Upper lobe of left lung (tissue), 6 donors: ENCODE data around the gene SYTL1. TPM values are rescaled to one million over a fixed set of nuclear protein-coding genes. Genes with fewer than 3 reads are reported as not detected.

ENCODE experiments used
- ATAC-seq, 2 donors: fragments of 200-7000 bp; cut with Tn5 transposase; one replicate each; pipeline ENCODE4 v1.9.1; 2022; ENCODE audit warnings: mild to moderate bottlenecking in 2 of 2, moderate library complexity in 2 of 2; ENCODE audit not compliant: low FRiP score in 2 of 2
- DNase-seq, 2 donors: peaks; one replicate each; pipeline ENCODE4 v3.0.0-alpha.2; 2019 to 2020
- H3K27ac ChIP-seq, 4 donors: fragments of 200-600 bp; sonication (generic); one replicate each; pipeline ENCODE4 v1.5.1; 2016 to 2019
- H3K27me3 ChIP-seq, 4 donors: fragments of 200-600 bp; sonication (generic); one replicate each; pipeline ENCODE4 v1.5.1; 2017 to 2019
- H3K36me3 ChIP-seq, 4 donors: fragments of 200-600 bp; sonication (generic); one replicate each; pipeline ENCODE4 v1.5.1; 2016 to 2019
- H3K4me1 ChIP-seq, 4 donors: fragments of 200-600 bp; sonication (generic); one replicate each; pipeline ENCODE4 v1.5.1; 2018 to 2019
- H3K4me3 ChIP-seq, 4 donors: fragments of 200-600 bp; sonication (generic); one replicate each; pipeline ENCODE4 v1.5.1; 2017 to 2019; ENCODE audit warnings: mild to moderate bottlenecking in 2 of 4, moderate library complexity in 1 of 4
- H3K9me3 ChIP-seq, 4 donors: fragments of 200-600 bp; sonication (generic); one replicate each; pipeline ENCODE4 v1.5.1; 2018 to 2019
- EP300 ChIP-seq, 4 donors: sonication (generic); formaldehyde crosslinking; IDR thresholded peaks; one replicate each; pipeline ENCODE4 v1.5.1; 2017; ENCODE audit warnings: antibody characterized with exemption in 4 of 4, control low read depth in 2 of 4
- POLR2A ChIP-seq, 4 donors: fragments of 450-650 bp; IDR thresholded peaks; one replicate each; pipeline ENCODE4 v1.5.1; 2016 to 2017; ENCODE audit warnings: antibody characterized with exemption in 4 of 4, mild to moderate bottlenecking in 2 of 4
- POLR2AphosphoS5 ChIP-seq, 2 donors: sonication (generic); formaldehyde crosslinking; IDR thresholded peaks; one replicate each; pipeline ENCODE4 v1.5.1; 2017; ENCODE audit warnings: antibody characterized with exemption in 2 of 2
- WGBS, 2 donors: methylation state at CpG; one replicate each; pipeline ENCODE4 v1.1.5; 2017 to 2018; 5-methylcytosine and 5-hydroxymethylcytosine counted together
- total RNA-seq, 6 donors: library from RNA; depleted of rRNA in 4 of 6; stranded (reverse); fragments of >200 nt in 4 of 6; gene quantifications; one replicate each; pipeline versions ENCODE4 v1.1.0 to v1.2.1, GENCODE V29; 2016 to 2021
- TF ChIP-seq, protein P1 (sequence below), 6 experiments: fragments of 450-650 bp in 4 of 6; fragments of 200-600 bp in 2 of 6; sonication (generic) in 2 of 6; IDR thresholded peaks; one replicate each; pipeline ENCODE4 v1.5.1; 2016 to 2019; ENCODE audit warnings: antibody characterized with exemption in 6 of 6
- donor health status: DM: no; HTN: no; CAD: no; lungs with moderate emphysema.
- donor health status: DM: no; HTN: yes; CAD: no; lungs with severe emphysema.

The SYTL1 gene
- total RNA-seq, 6 donors from 2014 or later: 28.7 to 74.4 (median 44.1) TPM

DNA sequence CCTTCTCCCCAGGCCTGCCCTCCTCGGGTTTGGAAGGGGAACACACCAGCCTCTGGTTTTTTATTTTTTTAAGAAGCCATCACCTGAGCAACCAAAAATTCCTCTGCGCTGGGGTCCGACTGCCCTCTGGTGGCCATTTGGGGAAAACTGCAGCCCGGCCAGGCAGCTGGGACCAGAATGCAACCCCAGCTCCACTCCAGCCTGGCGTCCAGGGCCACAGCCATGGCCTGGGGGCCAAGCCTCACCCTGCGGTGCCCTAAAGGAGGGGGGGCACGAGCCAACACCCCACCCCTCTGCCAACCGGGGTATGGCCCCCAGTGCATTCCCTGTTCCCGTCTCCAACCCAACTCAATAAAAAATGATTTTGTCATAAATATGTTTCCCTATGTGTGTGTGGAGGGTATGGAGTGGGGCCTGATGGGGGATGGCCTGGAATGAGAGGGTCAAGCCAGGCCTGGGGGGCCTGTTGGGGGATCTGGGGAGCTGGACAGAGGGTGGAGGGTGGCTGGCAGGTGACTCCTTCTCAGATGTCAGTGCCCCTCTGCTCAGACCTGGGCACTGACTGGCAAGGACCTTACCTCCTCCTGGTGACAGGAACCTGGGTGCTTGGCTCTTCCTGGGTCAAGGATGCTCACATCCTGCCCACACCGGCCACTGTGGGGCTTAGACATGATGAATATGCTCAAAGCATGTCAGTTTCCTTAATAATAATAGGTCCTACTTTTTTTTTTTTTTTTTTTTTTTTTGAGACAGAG is 53.8 kb downstream of the SYTL1 start:
- Histone ChIP-seq H3K4me1 (peaks cover 25 to 46% (median 36%) of the 10 kb centered on the region in 4 donors), H3K36me3 (no peaks in the 10 kb centered on the region), H3K9me3 (no peaks in the 10 kb centered on the region), H3K4me3 (no peak overlapping the region), H3K27me3 (no peaks in the 10 kb centered on the region), H3K27ac (no peak overlapping the region)
- peak; percentile 80 to 86 for DNase-seq
- 8 to 9% methylated on average over 9 to 10 of the region's 10 CpGs for WGBS, 2 donors
- TF ChIP-seq, protein P1, sequence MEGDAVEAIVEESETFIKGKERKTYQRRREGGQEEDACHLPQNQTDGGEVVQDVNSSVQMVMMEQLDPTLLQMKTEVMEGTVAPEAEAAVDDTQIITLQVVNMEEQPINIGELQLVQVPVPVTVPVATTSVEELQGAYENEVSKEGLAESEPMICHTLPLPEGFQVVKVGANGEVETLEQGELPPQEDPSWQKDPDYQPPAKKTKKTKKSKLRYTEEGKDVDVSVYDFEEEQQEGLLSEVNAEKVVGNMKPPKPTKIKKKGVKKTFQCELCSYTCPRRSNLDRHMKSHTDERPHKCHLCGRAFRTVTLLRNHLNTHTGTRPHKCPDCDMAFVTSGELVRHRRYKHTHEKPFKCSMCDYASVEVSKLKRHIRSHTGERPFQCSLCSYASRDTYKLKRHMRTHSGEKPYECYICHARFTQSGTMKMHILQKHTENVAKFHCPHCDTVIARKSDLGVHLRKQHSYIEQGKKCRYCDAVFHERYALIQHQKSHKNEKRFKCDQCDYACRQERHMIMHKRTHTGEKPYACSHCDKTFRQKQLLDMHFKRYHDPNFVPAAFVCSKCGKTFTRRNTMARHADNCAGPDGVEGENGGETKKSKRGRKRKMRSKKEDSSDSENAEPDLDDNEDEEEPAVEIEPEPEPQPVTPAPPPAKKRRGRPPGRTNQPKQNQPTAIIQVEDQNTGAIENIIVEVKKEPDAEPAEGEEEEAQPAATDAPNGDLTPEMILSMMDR (IDR thresholded peaks at IDR 0.05): peak; percentile 88 to 97 (median 93)
- TF ChIP-seq POLR2A (IDR thresholded peaks at IDR 0.05) (peak in 1 of 4 donors; percentile 35), EP300 (IDR thresholded peaks at IDR 0.05) (no peak), POLR2AphosphoS5 (IDR thresholded peaks at IDR 0.05) (peak in 1 of 2 donors; percentile 25)
- ATAC-seq: peak; percentile 65 to 70

- no peak overlapping the region for H3K27ac ChIP-seq
- DNase-seq: no peak
- H3K27me3 ChIP-seq: no peaks in the 10 kb centered on the region
- H3K4me3 ChIP-seq: no peak overlapping the region
- no peaks in the 10 kb centered on the region for H3K9me3 ChIP-seq
- H3K4me1 ChIP-seq: peaks cover 18 to 46% (median 31%) of the 10 kb centered on the region in 4 donors
- TF ChIP-seq POLR2AphosphoS5 (IDR thresholded peaks at IDR 0.05) (no peak), EP300 (IDR thresholded peaks at IDR 0.05) (no peak), POLR2A (IDR thresholded peaks at IDR 0.05) (no peak)
- TF ChIP-seq, protein P1 (IDR thresholded peaks at IDR 0.05): no peak
- no peak for ATAC-seq
- no peaks in the 10 kb centered on the region for H3K36me3 ChIP-seq
- 78 to 85% methylated on average over 1 to 3 of the region's 3 CpGs for WGBS, 2 donors
These were observed 55.3 kb downstream of the SYTL1 start for GRCh38 chr1:27397110-27397509.

DNA sequence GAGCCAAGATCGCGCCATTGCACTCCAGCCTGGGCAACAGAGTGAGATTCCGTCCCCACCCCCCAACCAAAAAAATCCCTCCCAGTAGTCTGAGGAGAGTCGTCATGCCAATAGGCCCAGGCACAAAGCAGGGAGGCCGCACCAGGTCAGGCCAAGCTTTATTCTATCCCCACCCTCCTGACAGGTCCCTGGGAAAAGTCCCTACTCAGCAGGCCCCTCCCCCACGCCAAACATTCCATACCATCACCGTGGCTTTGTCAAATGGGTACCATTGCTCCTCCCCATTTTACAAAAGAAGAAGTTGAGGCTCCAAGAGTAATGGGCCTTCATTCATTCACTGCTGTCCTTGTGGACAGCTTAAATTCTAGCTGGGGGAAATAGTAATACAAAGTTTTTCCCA is 55.9 kb downstream of the SYTL1 start:
- 75 to 83% methylated on average over 7 of the region's 7 CpGs for WGBS, 2 donors
- ATAC-seq: no peak
- H3K4me3 ChIP-seq: no peak overlapping the region
- no peaks in the 10 kb centered on the region for H3K9me3 ChIP-seq
- DNase-seq: no peak
- TF ChIP-seq POLR2AphosphoS5 (IDR thresholded peaks at IDR 0.05): no peak
- no peak for TF ChIP-seq POLR2A (IDR thresholded peaks at IDR 0.05)
- TF ChIP-seq, protein P1 (IDR thresholded peaks at IDR 0.05): no peak
- TF ChIP-seq EP300 (IDR thresholded peaks at IDR 0.05): no peak
- peaks cover 20 to 46% (median 31%) of the 10 kb centered on the region in 4 donors for H3K4me1 ChIP-seq
- H3K27ac ChIP-seq: no peak overlapping the region
- H3K27me3 ChIP-seq: no peaks in the 10 kb centered on the region
- no peaks in the 10 kb centered on the region for H3K36me3 ChIP-seq

DNA sequence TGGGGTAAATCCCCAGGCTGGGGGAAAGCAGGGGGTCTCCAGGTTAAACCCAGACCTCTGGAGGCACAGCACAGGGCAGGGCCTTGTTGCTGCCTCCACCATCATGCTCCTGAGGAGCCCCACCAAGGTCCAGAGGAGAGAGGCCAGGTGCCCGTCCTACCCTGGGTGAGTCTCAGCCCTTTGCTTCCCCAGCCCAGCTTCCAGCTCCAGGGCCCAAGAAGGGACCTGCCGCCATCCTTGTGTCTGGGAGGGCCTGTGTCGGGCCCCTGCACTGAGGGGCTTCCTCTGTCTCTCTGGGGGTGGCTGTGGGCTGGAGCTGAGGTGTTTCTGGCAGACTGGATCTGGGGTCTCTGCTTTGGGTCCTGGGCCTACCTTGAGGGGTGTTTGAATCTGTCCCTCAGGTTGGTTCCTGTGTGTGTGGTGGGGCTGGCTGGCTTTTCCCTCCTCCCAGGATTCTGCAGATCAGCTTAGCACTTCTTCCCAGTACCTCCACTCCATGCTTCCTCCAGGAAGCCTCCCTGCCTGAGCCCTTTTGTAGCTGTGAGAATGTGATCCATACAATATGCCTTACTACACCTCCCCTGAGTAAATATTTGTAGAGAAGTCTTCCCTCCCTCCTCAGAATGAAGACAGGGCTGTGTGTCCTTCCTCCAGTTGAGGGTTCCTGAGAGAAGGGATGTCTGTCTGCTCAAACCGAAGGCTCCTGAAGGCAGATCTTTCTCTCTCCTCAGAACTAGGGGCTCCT is 56.8 kb downstream of the SYTL1 start:
- Histone ChIP-seq H3K4me1 (peaks cover 24 to 52% (median 30%) of the 10 kb centered on the region in 4 donors), H3K4me3 (no peak overlapping the region), H3K36me3 (no peaks in the 10 kb centered on the region), H3K27ac (no peak overlapping the region), H3K9me3 (no peaks in the 10 kb centered on the region), H3K27me3 (no peaks in the 10 kb centered on the region)
- TF ChIP-seq POLR2A (IDR thresholded peaks at IDR 0.05) (no peak), EP300 (IDR thresholded peaks at IDR 0.05) (no peak), POLR2AphosphoS5 (IDR thresholded peaks at IDR 0.05) (no peak)
- TF ChIP-seq, protein P1 (IDR thresholded peaks at IDR 0.05): no peak
- ATAC-seq (no peak), DNase-seq (no peak)
- 85 to 92% methylated on average over 4 of the region's 4 CpGs for WGBS, 2 donors
